GM12891 (cell line): ENCODE data around the gene MRGPRX3.

Experiments
- DNase-seq: peaks from one replicate; pipeline ENCODE4 v3.0.0; 2011; ENCODE audit warnings: low spot score; ENCODE audit not compliant: insufficient read length
- FAIRE-seq: peaks from 2 replicates; lab custom pipeline; 2011; peaks lifted over from hg19 to GRCh38; lab: Jason Lieb, UNC
- PAX5 ChIP-seq: IDR thresholded peaks from 2 replicates; pipeline ENCODE4 v1.6.1; 2011; ENCODE audit warnings: low read length, moderate library complexity, mild to moderate bottlenecking; ENCODE audit not compliant: insufficient read depth, severe bottlenecking
- POLR2A ChIP-seq: IDR thresholded peaks from 2 replicates; pipeline ENCODE4 v1.6.1; 2011; ENCODE audit warnings: low read depth, low read length, control low read depth
- POLR2AphosphoS5 ChIP-seq: IDR thresholded peaks from 2 replicates; pipeline ENCODE4 v1.6.1; 2011; ENCODE audit warnings: low read depth, low read length, control low read depth
- POU2F2 ChIP-seq: IDR thresholded peaks from 2 replicates; pipeline ENCODE4 v1.6.1; 2011; ENCODE audit warnings: low read depth, mild to moderate bottlenecking, control low read depth, low read length, moderate library complexity
- SPI1 ChIP-seq: IDR thresholded peaks from 2 replicates; pipeline ENCODE4 v1.6.1; 2011; ENCODE audit warnings: low read depth, low read length, control low read depth
- TAF1 ChIP-seq: IDR thresholded peaks from 2 replicates; pipeline ENCODE4 v1.6.1; 2011; ENCODE audit warnings: low read depth, low read length, control low read depth

Gene MRGPRX3

GRCh38 chr11:18151581-18151980 lies 19.2 kb downstream of the MRGPRX3 start:
- FAIRE-seq (no peak), DNase-seq (no peak)
- no peak for TF ChIP-seq TAF1
- no peak for TF ChIP-seq POLR2A
- no peak for TF ChIP-seq POU2F2
- TF ChIP-seq POLR2AphosphoS5 = no peak
- no peak for TF ChIP-seq PAX5
- no peak for TF ChIP-seq SPI1

GRCh38 chr11:18168372-18168771 lies 36.0 kb downstream of the MRGPRX3 start:
- no peak for DNase-seq
- TF ChIP-seq POLR2A = no peak
- no peak for FAIRE-seq

- DNase-seq = no peak
- TF ChIP-seq TAF1 (no peak), POU2F2 (no peak), POLR2AphosphoS5 (no peak), POLR2A (no peak), SPI1 (no peak), PAX5 (no peak)
- FAIRE-seq = no peak
Observed at GRCh38 chr11:18171377-18172000, 39.1 kb downstream of the MRGPRX3 start.

GRCh38 chr11:18172666-18173065 lies 40.3 kb downstream of the MRGPRX3 start, which contains the start of gene MRGPRX4:
Gene MRGPRX4 (plus strand): TSS chr11:18172837. CDS start chr11:18173257, 420 bp downstream.
- FAIRE-seq (peak; percentile 45), DNase-seq (no peak)
- TF ChIP-seq PAX5 (no peak), SPI1 (no peak), POU2F2 (no peak), TAF1 (no peak), POLR2AphosphoS5 (no peak), POLR2A (no peak)

- FAIRE-seq (peak; percentile 91), DNase-seq (no peak)
- TF ChIP-seq POU2F2 (no peak), POLR2AphosphoS5 (no peak), SPI1 (peak; percentile 54), TAF1 (no peak)
Observed at GRCh38 chr11:18173225-18173866, 41.0 kb downstream of the MRGPRX3 start.
